T-helper 22 cell (primary cell): ENCODE measurements around the gene TSPAN9.
A peak's percentile ranks its signal among the peaks of the same experiment; 100 is the strongest.

Source experiments
- DNase-seq: peaks from one replicate; pipeline ENCODE4 v3.0.0-alpha.2; 2020; ENCODE audit warnings: low read depth

The TSPAN9 gene

DNA sequence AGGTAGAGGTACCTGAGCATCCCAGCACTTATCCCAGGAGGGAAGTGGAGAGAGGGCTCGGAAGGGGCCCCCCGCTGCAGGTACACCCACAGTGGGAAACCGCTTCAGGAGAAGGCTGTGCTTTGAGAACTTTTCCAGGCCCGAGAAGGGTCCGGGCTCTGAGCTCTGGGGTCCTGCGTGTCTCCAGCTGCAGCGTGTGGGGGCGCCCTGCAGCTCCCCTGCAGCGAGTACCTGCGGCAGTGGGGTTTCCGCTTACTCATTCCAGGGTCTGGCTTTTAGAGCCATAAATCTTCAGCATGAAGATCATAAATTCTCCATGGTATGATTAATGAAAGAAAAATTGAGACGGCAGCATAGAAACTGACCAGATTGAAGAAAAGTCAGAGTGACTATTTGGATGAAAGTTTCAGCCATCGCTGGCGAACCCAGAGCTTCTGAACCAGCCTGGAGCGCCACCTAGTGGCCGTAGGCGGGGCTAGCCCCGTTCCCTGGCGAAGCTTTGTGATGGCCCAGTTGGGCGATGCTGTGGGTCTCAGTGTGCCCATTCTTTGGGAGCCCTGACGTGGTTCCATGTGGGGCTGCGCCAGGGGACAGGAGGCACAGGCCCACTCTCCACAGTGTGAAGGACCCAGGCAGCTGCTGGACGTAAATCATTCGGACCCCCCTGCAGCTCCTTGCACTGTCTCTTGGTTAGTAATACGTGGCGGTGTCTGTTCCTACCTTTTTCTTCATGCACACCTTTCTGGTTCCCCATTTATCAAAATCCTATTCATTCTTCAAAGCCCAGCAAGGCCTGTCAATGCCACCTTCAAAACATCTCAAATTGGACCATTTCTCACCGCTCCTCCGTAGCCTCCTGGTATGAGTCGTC is 198.2 kb downstream of the TSPAN9 start:
- DNase-seq: peak; percentile 11

DNA sequence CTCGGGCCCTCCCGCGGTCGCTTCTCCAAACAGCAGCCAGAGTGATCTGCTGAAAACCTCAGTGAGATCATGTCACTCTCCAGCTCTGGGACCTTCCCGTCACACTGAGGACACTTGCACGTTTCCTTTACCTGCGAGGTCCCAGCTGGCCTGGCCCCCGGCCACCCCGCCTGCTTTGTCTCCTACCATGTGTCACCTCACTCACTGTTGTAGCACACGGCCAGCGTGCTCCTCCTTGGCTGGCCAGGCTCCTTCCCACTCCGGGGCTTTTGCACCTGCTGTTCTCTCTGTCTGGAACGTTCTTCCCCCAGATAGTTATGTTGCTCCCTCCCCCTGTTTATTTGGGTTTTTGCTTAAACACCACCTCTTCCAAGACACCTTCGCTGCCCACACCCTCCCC is 199.0 kb downstream of the TSPAN9 start:
- DNase-seq: no peak

DNA sequence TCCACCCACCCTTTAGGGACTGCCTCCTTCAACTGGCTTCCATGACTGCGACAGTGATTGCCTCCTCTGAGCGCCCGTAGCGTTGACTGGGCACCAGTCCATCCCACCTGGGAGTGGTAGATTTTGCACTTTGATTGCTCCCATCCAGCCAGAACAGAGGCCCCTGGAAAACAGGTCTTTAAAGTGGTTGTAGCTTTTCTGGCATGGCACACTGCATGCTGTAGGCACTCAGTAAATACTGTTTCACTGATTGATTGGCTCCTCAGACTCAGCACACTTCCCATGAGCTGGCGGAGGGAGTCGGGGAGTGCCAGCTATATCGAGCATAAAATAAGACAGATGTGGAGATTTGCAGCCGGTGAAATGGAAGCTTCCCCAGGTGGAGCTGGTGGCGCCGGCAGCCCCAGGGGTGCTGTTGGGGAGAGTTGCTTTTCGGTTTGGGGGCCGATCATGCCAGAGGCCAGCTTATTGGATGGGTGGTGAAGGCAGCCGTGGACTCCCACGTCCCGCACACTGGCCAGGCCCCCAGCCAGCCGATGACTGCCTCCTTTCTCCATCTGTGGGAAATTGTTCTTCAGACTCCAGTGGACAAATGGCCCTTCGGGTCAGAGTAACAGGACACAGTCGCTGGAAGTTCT is 200.2 kb downstream of the TSPAN9 start:
- no peak for DNase-seq

DNA sequence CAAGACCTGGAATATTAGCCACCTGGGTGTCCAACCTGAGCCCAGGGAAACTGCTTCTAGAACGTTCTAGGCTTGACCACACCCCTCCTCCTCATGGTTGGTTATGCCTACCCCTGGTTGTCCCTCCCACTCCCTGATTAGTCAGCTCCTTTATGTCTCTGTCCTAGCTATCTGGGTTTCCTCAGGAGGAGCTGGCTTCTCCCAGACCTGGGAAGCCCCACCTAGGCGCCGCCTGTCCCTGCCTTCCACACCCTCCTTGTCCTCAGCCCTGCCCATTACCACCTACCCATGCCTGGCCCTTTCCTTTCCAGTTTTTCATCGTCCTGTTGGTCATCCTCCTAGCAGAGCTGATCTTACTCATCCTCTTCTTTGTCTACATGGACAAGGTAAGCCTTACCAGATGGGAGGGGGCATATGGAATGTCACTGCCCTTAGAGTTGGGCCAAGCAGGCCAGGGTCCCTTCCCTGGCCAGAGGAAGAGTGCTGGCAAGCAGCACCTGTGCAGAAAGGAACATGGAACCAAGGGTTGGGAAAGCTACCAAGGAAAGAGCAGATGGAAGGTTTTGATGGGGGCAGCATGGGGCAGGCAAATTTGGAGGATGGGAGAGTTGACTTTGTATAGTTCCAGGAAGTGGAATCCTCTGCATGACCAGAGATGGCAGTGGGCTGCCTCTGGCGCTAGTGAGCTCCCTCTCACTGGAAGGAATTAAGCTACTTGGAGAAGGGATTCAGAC is 201.7 kb downstream of the TSPAN9 start:
- DNase-seq: no peak

DNA sequence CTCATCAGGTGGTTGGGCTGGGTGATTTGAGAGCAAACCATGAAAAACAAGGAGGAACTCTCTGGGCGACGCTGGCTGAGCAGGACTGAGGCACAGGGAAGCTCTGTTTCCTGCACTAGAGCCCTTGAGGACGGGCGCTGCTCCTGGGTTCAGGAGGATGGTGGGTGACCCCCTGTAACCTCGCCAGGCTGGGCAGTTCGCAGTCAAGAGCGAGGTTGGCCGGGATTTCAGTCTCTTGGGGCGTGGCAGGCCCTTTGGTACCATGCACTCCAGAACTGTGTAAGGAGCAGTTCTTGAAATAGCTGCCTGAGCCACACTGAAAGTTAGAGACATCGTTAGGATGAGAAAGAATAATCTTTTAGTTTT is 202.2 kb downstream of the TSPAN9 start:
- DNase-seq: no peak

DNA sequence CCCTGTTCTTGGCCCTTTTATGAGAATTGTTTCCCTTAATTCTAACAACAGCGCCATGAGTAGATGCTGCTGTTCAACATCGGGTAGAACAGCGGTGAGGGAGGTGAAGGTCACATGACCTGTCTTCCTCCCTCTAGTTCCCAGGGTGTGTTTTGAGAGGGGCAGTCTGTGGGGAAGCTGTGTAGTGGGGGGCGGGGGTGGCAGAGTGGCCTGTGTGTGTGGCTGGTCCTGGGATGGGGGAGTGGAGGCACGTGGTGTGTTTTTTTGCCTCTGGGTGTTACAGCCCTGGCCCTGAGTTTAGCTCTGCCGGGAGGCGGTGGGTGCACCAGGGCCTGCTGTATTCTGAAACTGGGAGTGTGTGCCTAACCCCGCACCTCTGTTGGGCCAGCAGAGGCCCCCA is 202.7 kb downstream of the TSPAN9 start:
- DNase-seq: no peak

DNA sequence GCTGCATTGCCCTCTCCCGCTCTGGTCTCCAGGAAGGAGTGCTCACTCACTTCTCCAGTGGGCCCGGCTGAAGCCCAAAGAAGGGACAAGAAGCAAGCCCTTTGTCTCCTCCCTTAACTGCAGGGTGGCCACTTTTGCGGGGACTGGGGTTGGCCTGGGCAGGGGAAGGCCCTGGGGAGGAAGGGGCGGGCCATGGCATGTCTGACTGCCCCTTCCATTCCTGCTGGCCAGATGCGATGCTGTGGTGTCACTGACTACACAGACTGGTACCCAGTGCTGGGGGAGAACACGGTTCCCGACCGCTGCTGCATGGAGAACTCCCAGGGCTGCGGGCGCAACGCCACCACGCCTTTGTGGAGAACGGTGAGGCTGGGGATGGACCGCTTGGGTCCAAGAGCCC is 203.8 kb downstream of the TSPAN9 start:
- no peak for DNase-seq

DNA sequence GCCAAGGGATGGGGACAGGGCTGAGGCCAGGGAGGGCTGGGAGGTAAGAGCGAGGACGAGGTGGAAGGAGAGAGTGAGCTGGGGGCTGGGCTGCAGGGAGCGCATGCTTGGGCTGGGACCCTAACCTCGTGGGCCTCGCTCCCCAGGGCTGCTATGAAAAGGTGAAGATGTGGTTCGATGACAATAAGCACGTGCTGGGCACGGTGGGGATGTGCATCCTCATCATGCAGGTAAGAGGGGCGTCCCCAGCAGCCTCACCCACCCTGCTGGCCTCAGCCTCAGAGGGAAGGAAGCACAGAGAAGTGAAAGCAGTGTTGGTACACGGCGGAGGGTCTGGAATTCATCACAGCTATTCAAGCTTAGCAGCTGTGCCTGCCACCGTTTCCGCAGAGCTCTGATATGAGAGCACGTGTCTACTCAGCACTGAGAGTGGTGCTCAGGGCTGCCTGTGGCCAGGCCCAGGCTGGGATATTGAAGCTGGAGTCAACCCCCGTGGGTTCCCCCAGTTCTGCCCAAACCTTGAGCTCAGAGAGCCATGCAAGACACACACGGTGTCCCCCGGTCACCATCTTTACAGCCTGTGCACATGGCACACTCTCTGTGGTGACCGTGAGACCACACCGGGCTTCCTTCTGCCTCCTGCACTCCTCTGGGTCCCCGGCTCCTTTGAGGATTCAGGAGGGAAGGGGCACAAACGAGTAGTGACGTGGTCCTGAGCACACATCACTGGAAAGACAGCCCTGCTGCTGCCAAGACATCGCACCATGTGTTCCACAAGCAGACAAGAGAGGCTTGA is 204.6 kb downstream of the TSPAN9 start:
- DNase-seq: no peak

DNA sequence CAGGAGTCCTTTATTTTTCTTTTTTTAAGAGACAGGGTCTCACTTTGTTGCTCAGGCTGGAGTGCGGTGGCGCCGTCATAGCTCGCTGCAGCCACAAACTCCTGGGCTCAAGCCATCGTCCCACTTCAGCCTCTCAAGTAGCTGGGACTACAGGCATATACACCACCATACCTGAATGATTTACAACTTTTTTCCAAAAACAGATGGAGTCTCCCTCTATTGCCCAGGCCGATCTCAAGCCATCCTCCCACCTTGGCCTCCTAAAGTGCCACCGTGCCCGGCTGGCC is 205.1 kb downstream of the TSPAN9 start:
- no peak for DNase-seq

DNA sequence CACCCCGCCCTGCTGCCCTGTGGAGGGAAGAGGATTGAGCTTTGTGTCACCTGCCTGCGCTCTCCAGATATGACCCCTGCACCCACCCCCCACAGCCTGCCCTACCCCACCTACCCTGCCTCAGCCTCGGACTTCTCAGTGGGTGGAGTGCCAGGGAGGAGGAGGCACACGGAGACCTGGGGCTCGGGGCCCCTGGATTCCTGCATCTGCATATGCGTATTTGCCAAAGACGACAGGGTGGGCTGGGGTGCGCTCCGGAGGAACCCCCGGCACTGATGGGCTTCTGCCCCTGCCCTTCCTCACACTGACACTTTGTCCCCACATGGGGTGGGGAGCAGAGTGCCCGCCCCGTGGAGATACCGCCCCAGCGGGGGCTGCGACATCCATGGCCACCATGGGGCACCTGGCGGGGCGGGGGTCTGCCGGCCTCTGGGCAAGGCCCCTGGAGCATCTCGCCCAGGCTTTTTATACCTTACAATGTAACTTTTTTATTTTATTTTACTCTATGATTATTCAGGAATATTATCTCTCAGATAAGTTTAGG is 206.0 kb downstream of the TSPAN9 start:
- DNase-seq: no peak

DNA sequence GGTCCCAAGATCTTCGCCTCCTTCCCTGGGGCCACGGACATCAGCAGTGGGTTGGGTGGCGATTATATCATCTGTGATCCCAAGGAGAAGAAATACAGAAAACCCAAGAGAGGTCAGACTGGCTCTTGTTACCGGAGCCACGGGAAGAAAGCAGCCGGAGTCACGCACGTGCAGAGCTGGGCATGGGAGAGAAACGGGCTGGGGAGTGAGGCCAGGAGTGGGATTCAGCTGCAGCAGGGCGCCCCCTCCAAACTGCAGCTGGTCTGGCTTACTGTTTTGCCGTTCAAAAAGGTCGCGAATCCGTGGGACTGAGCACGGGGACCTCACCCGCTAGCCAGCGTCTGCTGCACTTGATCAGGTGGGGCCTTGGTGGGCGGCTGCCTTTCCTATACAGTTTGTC is 207.2 kb downstream of the TSPAN9 start:
- no peak for DNase-seq

DNA sequence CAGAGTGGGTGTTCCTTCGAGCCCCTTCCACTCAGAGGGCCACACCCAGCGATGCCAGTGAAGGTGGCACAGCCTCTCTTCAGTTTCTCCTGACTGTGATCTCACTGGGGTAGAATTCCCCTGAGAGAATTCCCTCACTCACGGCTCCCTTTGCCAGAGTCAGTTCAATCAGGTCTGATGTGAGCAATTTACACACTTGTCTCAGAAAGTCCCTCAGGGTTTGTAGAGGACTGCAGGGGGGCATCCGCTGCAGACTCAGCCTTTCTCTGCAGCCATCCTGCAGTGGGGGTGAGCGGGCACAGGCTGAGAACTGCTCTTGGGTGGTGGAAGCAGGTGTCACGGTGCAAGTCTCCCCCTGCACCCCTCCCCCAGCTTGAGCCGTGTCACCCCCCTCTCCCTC is 208.4 kb downstream of the TSPAN9 start:
- DNase-seq: no peak

DNA sequence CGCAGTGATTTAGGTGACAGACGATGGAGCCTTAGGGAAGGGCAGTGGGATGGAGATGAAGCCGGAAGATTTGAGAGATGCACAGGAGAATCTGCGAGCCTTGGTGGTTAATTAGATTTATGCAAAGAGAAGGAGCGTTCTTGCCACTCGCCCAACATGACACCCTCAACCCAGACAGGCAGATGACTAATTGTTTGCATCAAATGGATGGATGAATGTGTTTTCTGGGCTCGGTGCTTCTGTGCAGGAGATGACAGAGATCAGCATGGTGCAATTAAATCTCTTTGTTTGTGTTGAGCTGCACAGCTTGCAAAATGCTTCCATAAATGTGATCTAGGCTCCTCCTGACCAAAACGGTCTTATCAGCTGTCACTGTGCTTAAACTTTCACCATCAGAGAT is 211.5 kb downstream of the TSPAN9 start:
- DNase-seq: no peak

DNA sequence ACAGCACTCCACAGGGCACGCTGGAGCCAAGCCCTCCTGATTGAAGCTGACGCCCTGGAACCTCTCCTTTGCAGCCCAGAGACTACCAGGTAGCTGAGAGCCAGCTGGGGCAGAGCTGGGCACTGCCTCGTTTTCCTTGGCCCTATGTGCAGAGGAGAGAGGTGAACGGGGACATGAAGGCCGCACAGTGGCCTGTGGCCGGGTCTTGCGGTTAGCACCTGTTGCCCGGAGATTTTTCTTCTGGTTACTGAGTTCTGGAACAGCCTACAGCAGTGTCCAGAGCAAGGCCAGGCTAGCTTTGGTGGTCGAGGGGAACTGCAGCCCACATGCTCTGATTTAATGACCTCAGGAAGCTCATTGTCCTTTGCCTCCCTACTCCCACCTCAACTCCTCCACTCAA is 212.5 kb downstream of the TSPAN9 start:
- no peak for DNase-seq

DNA sequence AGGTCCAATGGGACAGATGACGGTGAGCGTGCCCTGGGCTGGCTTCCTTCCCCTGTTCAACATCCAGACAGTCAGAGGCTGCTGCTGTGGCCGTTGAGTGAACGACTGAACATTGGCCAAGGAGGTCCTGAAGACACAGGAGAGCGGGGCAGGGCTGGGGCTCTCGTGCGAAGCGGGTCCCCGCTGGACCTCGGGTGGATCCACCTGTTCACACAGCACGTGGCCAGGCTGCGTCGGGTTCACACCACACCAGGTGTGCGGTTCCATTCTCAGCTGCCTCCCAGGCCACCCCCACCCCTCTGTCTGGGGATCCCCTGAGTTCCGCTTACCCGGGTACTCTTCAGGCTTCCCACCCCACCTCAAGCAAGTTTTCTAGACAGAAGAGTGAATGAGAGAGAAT is 214.8 kb downstream of the TSPAN9 start:
- no peak for DNase-seq

DNA sequence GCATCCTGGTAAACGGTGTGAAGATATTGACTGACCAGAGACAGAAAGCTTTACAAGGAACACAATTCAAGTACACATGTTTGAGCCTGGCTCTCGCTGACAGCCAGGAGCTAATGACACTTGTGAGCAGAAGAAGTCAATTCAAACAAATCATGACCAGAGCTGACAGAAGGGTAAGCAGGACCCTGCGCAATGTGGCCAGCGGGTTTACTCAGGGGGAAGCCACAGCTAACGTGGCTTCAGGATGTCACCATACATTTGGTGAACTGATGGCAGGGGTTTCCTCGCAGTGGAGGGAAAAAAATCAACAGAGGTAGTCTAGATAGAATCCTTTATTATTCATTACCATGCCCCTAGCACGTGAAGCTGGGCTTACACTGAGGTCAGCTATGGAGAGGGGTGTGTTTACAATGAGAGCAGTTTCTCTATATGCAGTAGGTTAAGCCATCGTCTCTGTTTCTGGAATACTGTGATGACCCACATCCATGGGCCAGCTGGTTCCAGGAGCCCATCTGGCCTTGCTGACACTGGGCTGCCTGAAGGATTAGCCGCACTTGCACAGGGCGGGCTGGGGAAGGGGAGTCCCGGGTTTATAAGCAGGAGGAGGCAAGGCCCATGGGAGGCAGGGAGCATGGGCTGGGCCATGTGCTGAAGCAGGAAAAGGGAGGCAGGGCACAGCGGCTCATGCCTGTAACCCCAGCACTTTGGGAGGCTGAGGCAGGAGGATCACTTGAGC is 215.7 kb downstream of the TSPAN9 start:
- no peak for DNase-seq

DNA sequence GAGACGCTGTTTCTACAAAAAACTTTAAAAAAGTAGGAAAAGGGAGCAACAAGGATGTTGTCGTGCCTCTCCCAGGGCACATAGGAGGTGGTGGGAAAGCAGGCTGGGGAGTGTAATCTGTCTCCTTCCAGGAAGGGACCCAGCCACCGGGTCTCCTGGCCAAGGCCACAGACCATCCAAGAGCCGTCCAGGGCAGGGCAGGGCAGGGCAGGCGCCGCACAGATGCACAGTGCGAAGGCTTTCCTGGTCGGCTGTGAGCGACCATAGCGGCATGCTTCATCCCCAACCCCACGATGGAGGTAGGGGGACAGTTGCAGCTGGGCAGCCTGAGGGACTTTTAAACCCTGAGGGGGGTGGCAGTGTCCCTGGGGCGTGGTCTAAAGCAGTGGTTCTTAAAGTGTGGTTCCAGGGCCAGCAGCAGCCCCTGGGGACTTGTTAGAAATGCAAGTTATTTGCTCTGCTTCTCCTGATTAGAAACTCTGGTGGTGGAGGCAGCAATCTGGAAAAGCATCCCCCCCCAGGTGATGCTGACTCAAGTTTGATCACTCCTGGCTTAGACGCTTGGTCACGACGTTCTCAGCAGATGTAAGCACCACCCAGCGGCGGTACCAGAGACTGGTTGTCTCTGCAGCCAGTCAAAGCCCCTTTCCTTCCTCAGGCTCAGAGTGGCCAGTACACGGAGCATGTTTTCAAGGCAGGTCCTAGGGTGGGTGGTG is 216.4 kb downstream of the TSPAN9 start:
- DNase-seq: no peak

DNA sequence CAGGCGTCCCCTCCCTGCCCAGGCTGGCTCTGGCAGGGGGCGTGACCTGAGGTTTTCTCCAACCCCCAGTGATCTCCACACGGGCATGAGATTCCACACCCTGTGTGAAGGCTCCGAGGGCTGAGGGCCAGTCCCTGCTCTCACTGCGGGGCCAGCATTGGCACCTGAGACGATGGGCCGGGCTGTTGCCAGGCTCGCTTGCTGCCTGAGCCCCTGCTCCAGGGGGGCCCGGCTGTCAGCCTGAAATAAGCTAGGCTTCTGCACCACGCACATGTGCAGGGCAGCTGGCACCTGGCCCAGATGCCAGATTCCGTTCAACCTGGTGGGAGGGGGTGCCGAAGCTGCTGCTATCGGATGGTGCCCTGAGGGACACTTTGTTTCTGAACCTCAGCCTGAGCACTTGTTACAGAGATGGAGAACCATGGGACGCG is 217.3 kb downstream of the TSPAN9 start:
- DNase-seq: no peak

DNA sequence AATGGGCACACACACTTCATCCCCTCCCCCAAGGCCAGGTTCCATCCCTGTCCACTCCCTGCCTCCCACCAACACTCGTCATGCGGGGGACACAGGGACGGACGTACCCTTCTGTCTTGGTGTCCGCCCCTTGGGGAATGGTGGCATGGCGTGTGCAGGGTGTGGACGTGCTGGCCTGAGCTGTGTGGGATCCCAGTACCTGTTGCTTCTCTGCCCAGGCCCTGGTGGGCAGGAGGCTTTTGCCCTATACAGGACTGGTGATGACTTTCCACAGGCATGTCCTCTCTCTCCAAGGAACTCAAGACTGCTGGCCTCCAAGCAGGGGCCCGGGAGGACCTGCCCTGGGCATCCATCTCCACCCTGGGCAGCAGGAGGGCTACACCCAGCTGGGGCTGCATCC is 218.0 kb downstream of the TSPAN9 start:
- DNase-seq: no peak

DNA sequence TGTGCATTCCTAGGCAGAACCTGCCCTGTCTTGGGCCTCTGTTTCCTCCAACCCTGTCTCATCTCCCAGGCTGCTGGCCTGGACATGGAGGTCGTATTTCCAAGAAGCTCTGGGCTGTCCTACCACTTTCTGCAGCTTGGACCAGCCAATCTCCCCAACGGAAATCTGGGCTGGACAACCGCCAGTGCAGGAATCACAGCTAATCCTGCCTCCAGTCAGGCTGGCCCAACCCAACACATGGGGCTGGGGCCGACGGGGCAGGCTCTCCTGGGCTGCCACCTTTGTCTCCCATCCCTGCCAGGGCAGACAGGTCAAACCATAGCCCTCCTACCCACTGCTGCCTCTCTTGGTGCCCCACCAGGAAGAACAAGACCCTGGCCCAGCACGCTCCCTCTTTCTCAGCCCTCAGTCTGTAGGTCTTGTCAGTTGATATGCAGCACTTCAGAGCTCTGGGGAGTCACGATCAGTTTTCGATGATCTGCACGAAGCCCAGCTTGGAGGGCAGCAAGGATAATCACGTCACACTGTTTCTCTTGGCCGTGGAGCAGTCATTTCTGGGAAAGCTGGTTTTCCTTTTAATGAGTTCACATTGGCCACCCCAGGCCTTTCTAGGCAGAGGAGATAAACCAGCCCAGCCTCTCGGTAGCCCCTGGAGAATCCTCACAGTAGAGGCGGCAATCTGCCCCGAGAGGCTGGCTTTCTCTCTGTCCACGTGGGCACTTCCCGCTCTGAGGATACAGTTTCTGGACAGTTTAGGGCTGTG is 218.6 kb downstream of the TSPAN9 start:
- DNase-seq: no peak
